Adrenal gland (tissue), 12 donors: ENCODE data around the gene ZC3H12D. TPM values are rescaled to one million over a fixed set of nuclear protein-coding genes. Genes with fewer than 3 reads are reported as not detected.

Experiments
- DNase-seq, 7 donors: peaks; one replicate each; pipeline ENCODE4 v3.0.0-alpha.2; 2019 to 2020
- H3K27ac ChIP-seq, 5 donors: fragments of 200-600 bp; sonication (generic) in 4 of 5; 1 replicate in 3 of 5; 2 replicates in 2 of 5; pipeline versions ENCODE4 v1.5.1 to v1.8.0; 2016 to 2020; ENCODE audit warnings: mild to moderate bottlenecking in 1 of 5
- H3K27me3 ChIP-seq: fragments of 200-600 bp; 2 replicates; pipeline ENCODE4 v1.8.0; 2021
- H3K36me3 ChIP-seq, 2 donors: fragments of 200-600 bp; replicated peaks in 1 of 2; 1 replicate in 1 of 2; 2 replicates in 1 of 2; pipeline versions ENCODE4 v1.5.1 to v1.8.0; 2018 to 2022
- H3K4me1 ChIP-seq, 2 donors: fragments of 200-600 bp; replicated peaks in 1 of 2; 1 replicate in 1 of 2; 2 replicates in 1 of 2; pipeline versions ENCODE4 v1.5.1 to v1.8.0; 2018 to 2021
- H3K4me3 ChIP-seq, 4 donors: fragments of 200-600 bp; sonication (generic) in 3 of 4; one replicate each; pipeline ENCODE4 v1.5.1; 2016 to 2018
- H3K9me3 ChIP-seq, 3 donors: fragments of 200-600 bp; sonication (generic) in 1 of 3; replicated peaks in 1 of 3; 1 replicate in 2 of 3; 2 replicates in 1 of 3; pipeline versions ENCODE4 v1.5.1 to v1.8.0; 2016 to 2021
- CTCF ChIP-seq, 6 experiments: fragments of 450-650 bp in 4 of 6; fragments of 200-600 bp in 2 of 6; sonication (generic) in 1 of 6; IDR thresholded peaks; 1 replicate in 5 of 6; 2 replicates in 1 of 6; pipeline versions ENCODE4 v1.5.1 to v1.8.0; 2016 to 2021; ENCODE audit warnings: antibody characterized with exemption in 6 of 6, mild to moderate bottlenecking in 2 of 6, moderate library complexity in 1 of 6
- POLR2A ChIP-seq, 2 donors: fragments of 450-650 bp; IDR thresholded peaks; one replicate each; pipeline ENCODE4 v1.6.1; 2017; ENCODE audit warnings: antibody characterized with exemption in 2 of 2, mild to moderate bottlenecking in 2 of 2, moderate library complexity in 1 of 2
- WGBS, 4 donors: extraction: QIAGEN DNeasy Blood & Tissue Kit in 2 of 4; methylation state at CpG; one replicate each; pipeline versions ENCODE4 v1.1.5 to v1.1.7; 2013 to 2017; 5-methylcytosine and 5-hydroxymethylcytosine counted together
- intact Hi-C, 2 donors: fragments of 100-400 bp; cut with DNase I; formaldehyde crosslinking; loops; one replicate each; pipeline versions ENCODE4 v1.14.1 to v1.15.0; 2022 to 2023
- polyA plus RNA-seq, 3 donors: library from polyadenylated mRNA; stranded (reverse); fragments of 200-250 nt in 2 of 3; fragments of 350-450 nt in 1 of 3; fragmentation: Illumina TruSeq in 1 of 3; extraction: RNeasy Lipid Tissue Mini Kit (QIAGEN cat#74804) in 1 of 3; gene quantifications; one replicate each; pipeline ENCODE4 v1.2.3, GENCODE V29; 2013 to 2014
- total RNA-seq, 9 donors: library from RNA; depleted of rRNA in 4 of 9; stranded (reverse); fragments of >200 nt in 4 of 9; fragments of 120-200 nt in 1 of 9; fragmentation: NEBNext Ultra II Directional in 1 of 9; extraction: Animal tissue kit (Norgen Biotek cat#: 25700) in 1 of 9; gene quantifications; one replicate each; pipeline versions ENCODE4 v1.1.0 to v1.2.4, GENCODE V29; 2013 to 2023
- donor health status: healthy with polysubstance abuse.
- donor health status: Bipolar disorder and iron deficiency.
- donor health status: DM: yes; HTN: yes; CAD: no.
- donor health status: DM: no; HTN: no; CAD: no.
- donor health status: DM: no; HTN: no; CAD: no.
- donor health status: DM: yes; HTN: yes; CAD: no.

The ZC3H12D gene
- total and polyA plus RNA-seq, 12 donors = 0.44 to 12.0 (median 1.8) TPM

GRCh38 chr6:149501768-149502167 is 17.0 kb upstream of the ZC3H12D start:
- no peaks in the 10 kb centered on the region for H3K27me3 ChIP-seq
- DNase-seq = no peak
- WGBS, 4 donors = 95 to 98% (median 97%) methylated on average over 3 of the region's 3 CpGs
- intact Hi-C loops = no loop called here
- H3K4me1 ChIP-seq = no peaks in the 10 kb centered on the region
- H3K9me3 ChIP-seq = no peaks in the 10 kb centered on the region
- TF ChIP-seq CTCF (IDR thresholded peaks at IDR 0.05) (no peak), POLR2A (IDR thresholded peaks at IDR 0.05) (no peak)
- no peak overlapping the region for H3K4me3 ChIP-seq
- no peak overlapping the region for H3K27ac ChIP-seq
- peaks cover 0 to 14% of the 10 kb centered on the region in 2 donors for H3K36me3 ChIP-seq

- Histone ChIP-seq H3K9me3 (no peaks in the 10 kb centered on the region), H3K36me3 (peaks cover 0 to 14% of the 10 kb centered on the region in 2 donors), H3K27ac (no peak overlapping the region), H3K27me3 (no peaks in the 10 kb centered on the region), H3K4me3 (no peak overlapping the region), H3K4me1 (no peaks in the 10 kb centered on the region)
- TF ChIP-seq CTCF (IDR thresholded peaks at IDR 0.05) (no peak), POLR2A (IDR thresholded peaks at IDR 0.05) (no peak)
- 83 to 86% (median 84%) methylated on average over 1 of the region's 1 CpG for WGBS, 4 donors
- no peak for DNase-seq
- intact Hi-C loops = no loop called here
These were observed 16.4 kb upstream of the ZC3H12D start for GRCh38 chr6:149501201-149501600.

- Histone ChIP-seq H3K27me3 (no peaks in the 10 kb centered on the region), H3K4me3 (no peak overlapping the region), H3K27ac (peak overlapping the region in 1 of 5 donors; percentile 3), H3K36me3 (peaks cover 0 to 10% of the 10 kb centered on the region in 2 donors), H3K4me1 (no peaks in the 10 kb centered on the region), H3K9me3 (no peaks in the 10 kb centered on the region)
- DNase-seq = no peak
- intact Hi-C loops = no loop called here
- TF ChIP-seq POLR2A (IDR thresholded peaks at IDR 0.05) (no peak), CTCF (IDR thresholded peaks at IDR 0.05) (no peak)
- 71 to 80% (median 75%) methylated on average over 1 of the region's 1 CpG for whole genome bisulfite sequencing, 4 donors
These were observed 15.3 kb upstream of the ZC3H12D start for GRCh38 chr6:149500096-149500495.

- Histone ChIP-seq H3K27me3 (no peaks in the 10 kb centered on the region), H3K4me1 (no peaks in the 10 kb centered on the region), H3K9me3 (no peaks in the 10 kb centered on the region), H3K27ac (peak overlapping the region in 1 of 5 donors; percentile 36), H3K4me3 (no peak overlapping the region), H3K36me3 (no peaks in the 10 kb centered on the region)
- TF ChIP-seq POLR2A (IDR thresholded peaks at IDR 0.05) (no peak), CTCF (IDR thresholded peaks at IDR 0.05) (no peak)
- 67 to 78% (median 72%) methylated on average over 3 of the region's 3 CpGs for WGBS, 4 donors
- DNase-seq = no peak
- intact Hi-C loops = no loop called here
These were observed 14.3 kb upstream of the ZC3H12D start for GRCh38 chr6:149499066-149499465.
